GM12878 (cell line): ENCODE measurements around the gene SHQ1. TPM values are rescaled to one million over a fixed set of nuclear protein-coding genes. Genes with fewer than 3 reads are reported as not detected.

Experiments used
- ATAC-seq: fragments of 200-7000 bp; cut with Tn5 transposase; 3 replicates; pipeline ENCODE4 v1.9.1; 2020; ENCODE audit warnings: mild to moderate bottlenecking, moderate library complexity
- BruUV-seq: library from RNA; stranded (reverse); fragments of 400-500 nt; replicated peaks from 2 replicates; lab custom pipeline; 2021; lab: Mats Ljungman, UMichigan
- CTCF ChIA-PET: fragments of 300-600 bp; sonication (Branson Sonifier 250); formaldehyde crosslinking; extraction: SDS; loops from one replicate; lab custom pipeline; 2021; ENCODE audit warnings: inconsistent platforms; lab: Yijun Ruan, JAX
- POLR2A ChIA-PET: fragments of 350-600 bp; formaldehyde crosslinking; extraction: SDS; loops from one replicate; lab custom pipeline; 2021; ENCODE audit warnings: inconsistent platforms; lab: Charles Lee
- RAD21 ChIA-PET: fragments of 300-600 bp; sonication (Branson Sonifier 250); formaldehyde crosslinking; loops from one replicate; lab custom pipeline; 2023; ENCODE audit warnings: antibody characterized with exemption; ENCODE audit not compliant: unreplicated experiment; lab: Charles Lee
- SMC1A ChIA-PET: fragments of 300-600 bp; sonication (Branson Sonifier 250); formaldehyde crosslinking; loops from one replicate; lab custom pipeline; 2023; ENCODE audit not compliant: unreplicated experiment, uncharacterized antibody; lab: Charles Lee
- DNase-seq: peaks from one replicate; pipeline ENCODE4 v3.0.0-alpha.2; 2011; ENCODE audit warnings: low read depth, low spot score
- FAIRE-seq: peaks from 3 replicates; lab custom pipeline; 2011; peaks lifted over from hg19 to GRCh38; lab: Jason Lieb, UNC
- H2AFZ ChIP-seq: 2 replicates; pipeline ENCODE4 v1.6.0; 2011; ENCODE audit warnings: low read depth, low read length, control low read depth; ENCODE audit not compliant: control insufficient read depth
- H3K27ac ChIP-seq: 2 replicates; pipeline ENCODE4 v1.5.1; 2011; ENCODE audit warnings: control low read depth; ENCODE audit not compliant: control insufficient read depth, insufficient read depth
- H3K27me3 ChIP-seq, 2 experiments: replicated peaks in 1 of 2; 2 replicates each; pipeline versions ENCODE4 v1.6.0 to v1.6.1; 2011; ENCODE audit warnings: low read length in 1 of 2; ENCODE audit not compliant: control insufficient read depth in 2 of 2, insufficient read depth in 2 of 2
- H3K36me3 ChIP-seq, 2 experiments: 2 replicates each; pipeline ENCODE4 v1.5.1; 2011; ENCODE audit warnings: low read length in 1 of 2; ENCODE audit not compliant: control insufficient read depth in 2 of 2, insufficient read depth in 2 of 2
- H3K4me1 ChIP-seq: 2 replicates; pipeline ENCODE4 v1.6.1; 2011; ENCODE audit warnings: mild to moderate bottlenecking, low read length, moderate library complexity, mixed read lengths; ENCODE audit not compliant: control insufficient read depth, insufficient read depth
- H3K4me2 ChIP-seq: 2 replicates; pipeline ENCODE4 v1.6.0; 2011; ENCODE audit warnings: control low read depth; ENCODE audit not compliant: control insufficient read depth, insufficient read depth
- H3K4me3 ChIP-seq: fragments of 200-600 bp; sonication (generic); 2 replicates; pipeline ENCODE4 v1.5.1; 2016
- H3K79me2 ChIP-seq: 2 replicates; pipeline ENCODE4 v1.6.0; 2011; ENCODE audit warnings: low read length; ENCODE audit not compliant: control insufficient read depth, insufficient read depth
- H3K9ac ChIP-seq: 2 replicates; pipeline ENCODE4 v1.8.0; 2011; ENCODE audit warnings: low read length, control low read depth, mixed read lengths; ENCODE audit not compliant: control insufficient read depth, insufficient read depth
- H3K9me3 ChIP-seq: replicated peaks from 3 replicates; pipeline ENCODE4 v1.5.1; 2011; ENCODE audit warnings: mild to moderate bottlenecking, low read length; ENCODE audit not compliant: control insufficient read depth, insufficient read depth
- H4K20me1 ChIP-seq: 2 replicates; pipeline ENCODE4 v1.6.0; 2011; ENCODE audit not compliant: control insufficient read depth, insufficient read depth
- ASH2L ChIP-seq: fragments of 300-600, 200-600 bp; sonication (generic); IDR thresholded peaks from 2 replicates; pipeline ENCODE4 v1.6.1; 2017; ENCODE audit warnings: low read depth, mild to moderate bottlenecking, borderline replicate concordance
- BHLHE40 ChIP-seq, 2 experiments: fragments of 450-650 bp in 1 of 2; IDR thresholded peaks; 2 replicates each; pipeline ENCODE4 v1.6.1; 2011 to 2017; ENCODE audit warnings: low read depth in 2 of 2, borderline replicate concordance in 1 of 2, improper control_type of control experiment in 1 of 2, low read length in 1 of 2, mild to moderate bottlenecking in 1 of 2
- CHD4 ChIP-seq: fragments of 200-600 bp; sonication (generic); IDR thresholded peaks from 2 replicates; pipeline ENCODE4 v1.6.1; 2016; ENCODE audit warnings: mild to moderate bottlenecking
- ETV6 ChIP-seq, 2 experiments: fragments of 450-650 bp in 1 of 2; IDR thresholded peaks in 1 of 2; conservative IDR thresholded peaks in 1 of 2; 2 replicates each; pipeline ENCODE4 v1.6.1; 2014; ENCODE audit warnings: antibody characterized with exemption in 1 of 2, borderline replicate concordance in 1 of 2, low read depth in 1 of 2, mild to moderate bottlenecking in 1 of 2, moderate library complexity in 1 of 2
- HDGF ChIP-seq: fragments of 450-650 bp; IDR thresholded peaks from 2 replicates; pipeline ENCODE4 v1.6.1; 2016; ENCODE audit warnings: antibody characterized with exemption
- IKZF1 ChIP-seq: fragments of 450-650 bp; conservative IDR thresholded peaks from 2 replicates; pipeline ENCODE4 v1.6.1; 2017; ENCODE audit warnings: antibody characterized with exemption, mild to moderate bottlenecking
- JUNB ChIP-seq: IDR thresholded peaks from 2 replicates; pipeline ENCODE4 v1.6.1; 2016; ENCODE audit warnings: antibody characterized with exemption, mild to moderate bottlenecking
- JUND ChIP-seq: IDR thresholded peaks from 2 replicates; pipeline ENCODE4 v1.6.1; 2012; ENCODE audit warnings: low read depth, mild to moderate bottlenecking, low read length, improper control_type of control experiment, moderate library complexity
- NR2C2 ChIP-seq: IDR thresholded peaks from 2 replicates; pipeline ENCODE4 v1.6.1; 2011; ENCODE audit warnings: borderline replicate concordance, low read depth; ENCODE audit not compliant: control insufficient read depth, insufficient read length
- PAX5 ChIP-seq: IDR thresholded peaks from 2 replicates; pipeline ENCODE4 v1.6.1; 2011; ENCODE audit warnings: low read depth, low read length, borderline replicate concordance
- POU2F2 ChIP-seq: IDR thresholded peaks from 3 replicates; pipeline ENCODE4 v1.6.1; 2011; ENCODE audit warnings: low read depth, mild to moderate bottlenecking, low read length, borderline replicate concordance
- SUPT20H ChIP-seq: IDR thresholded peaks from 2 replicates; pipeline ENCODE4 v1.6.1; 2011; ENCODE audit warnings: low read depth, mild to moderate bottlenecking, low read length, moderate library complexity, borderline replicate concordance; ENCODE audit not compliant: control insufficient read depth
- ZZZ3 ChIP-seq: IDR thresholded peaks from 2 replicates; pipeline ENCODE4 v1.6.1; 2011; ENCODE audit warnings: low read depth; ENCODE audit not compliant: control insufficient read depth, insufficient read length
- WGBS: methylation state at CpG from one replicate; pipeline ENCODE4 v1.1.6; 2016; ENCODE audit warnings: low lambda C conversion rate; ENCODE audit not compliant: insufficient replicate concordance, insufficient coverage; ENCODE audit errors: missing lambda C conversion rate; 5-methylcytosine and 5-hydroxymethylcytosine counted together
- in situ Hi-C: fragments of 300-500 bp; cut with MboI; formaldehyde crosslinking; loops from 9 replicates; pipeline ENCODE4 v1.14.3; 2018; ENCODE audit warnings: mixed read lengths
- intact Hi-C: fragments of 100-400 bp; cut with micrococcal nuclease; formaldehyde crosslinking; loops from one replicate; pipeline ENCODE4 v1.14.2; 2022; ENCODE audit not compliant: unreplicated experiment
- polyA plus RNA-seq, 11 experiments: library from polyadenylated mRNA; depleted of rRNA in 4 of 11; unstranded in 6 of 11; stranded (reverse) in 5 of 11; fragments of >200 nt; fragmentation: Nextera tagmentation in 4 of 11; fragmentation: Illumina TruSeq in 1 of 11; extraction: Ambion mirVana in 4 of 11; extraction: Trizol in 1 of 11; gene quantifications; 1 replicate in 1 of 11; 2 replicates in 10 of 11; pipeline versions ENCODE4 v1.2.1 to v1.2.3, GENCODE V29; 2011 to 2016; ENCODE audit warnings: inconsistent platforms in 2 of 11, missing spikeins in 2 of 11, low read depth in 1 of 11
- total RNA-seq, 4 experiments: library from RNA; depleted of rRNA in 3 of 4; stranded (reverse); fragments of >200 nt in 3 of 4; fragmentation: Illumina TruSeq in 1 of 4; extraction: Trizol in 1 of 4; gene quantifications; 2 replicates each; pipeline versions ENCODE4 v1.2.1 to v1.2.3, GENCODE V29; 2013 to 2021
- TF ChIP-seq, protein P1 (sequence below): fragments of 450-650 bp; IDR thresholded peaks from 2 replicates; pipeline ENCODE4 v1.6.1; 2017; ENCODE audit warnings: mild to moderate bottlenecking, moderate library complexity
- TF ChIP-seq, protein P2 (sequence below): IDR thresholded peaks from 2 replicates; pipeline ENCODE4 v1.6.1; 2011; ENCODE audit warnings: low read depth, mild to moderate bottlenecking, low read length, moderate library complexity, borderline replicate concordance; ENCODE audit errors: extremely low read depth
- TF ChIP-seq, protein P3 (sequence below): fragments of 450-650 bp; IDR thresholded peaks from 2 replicates; pipeline ENCODE4 v1.6.1; 2017; ENCODE audit warnings: mild to moderate bottlenecking, moderate library complexity

The SHQ1 gene
- total and polyA plus RNA-seq, 10 of the 15 experiments (the other 5 are each of a cell fraction or from before 2014, with no cell fraction given), result 12.6 to 51.7 (median 24.5) TPM

DNA sequence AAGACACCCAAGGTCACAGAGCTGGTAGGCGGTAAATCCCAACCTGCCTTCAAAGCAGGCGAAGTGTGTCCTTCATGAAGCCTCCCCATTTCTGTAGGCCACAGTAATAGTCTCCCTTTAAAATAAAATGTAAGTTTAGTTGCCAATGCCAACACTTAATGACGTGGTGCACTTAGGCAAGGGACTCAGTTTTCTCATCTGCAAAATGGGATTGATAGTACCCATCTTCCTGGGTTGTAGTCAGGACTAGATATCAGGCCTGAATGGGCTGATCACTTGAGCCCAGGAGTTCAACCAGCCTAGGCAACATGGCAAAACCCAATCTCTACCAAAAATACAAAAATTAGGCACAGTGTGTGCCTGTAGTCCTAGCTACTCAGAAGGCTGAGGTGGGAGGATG, 114.6 kb downstream of the SHQ1 start:
- RAD21 ChIA-PET, result no interaction called here
- Histone ChIP-seq H4K20me1 (no peaks in the 10 kb centered on the region), H3K4me2 (no peak overlapping the region), H3K27ac (no peak overlapping the region), H3K27me3 (no peaks in the 10 kb centered on the region; a peak in 1 of 4 replicates), H3K4me1 (no peaks in the 10 kb centered on the region; the same call in 1 of the 2 replicates), H2AFZ (no peak overlapping the region), H3K36me3 (no peaks in the 10 kb centered on the region), H3K4me3 (no peak overlapping the region), H3K9ac (no peak overlapping the region), H3K79me2 (no peaks in the 10 kb centered on the region), H3K9me3 (peaks cover 3% of the 10 kb centered on the region; the same call in 1 of the 3 replicates)
- in situ Hi-C loops, result no loop called here
- CTCF ChIA-PET, result no interaction called here
- BruUV-seq, result no TSS peak
- 35% methylated on average over 3 of the region's 3 CpGs for WGBS
- SMC1A ChIA-PET, result interaction anchor here (0.6 kb wide), 1 partner anchor 507 kb away, joined by 3 read pairs; no protein-coding TSS in a partner anchor
- POLR2A ChIA-PET, result no interaction called here
- DNase-seq (no peak), ATAC-seq (no peak), FAIRE-seq (no peak)
- intact Hi-C loops, result no loop called here
- TF ChIP-seq PAX5, result no peak
- TF ChIP-seq, protein P1, sequence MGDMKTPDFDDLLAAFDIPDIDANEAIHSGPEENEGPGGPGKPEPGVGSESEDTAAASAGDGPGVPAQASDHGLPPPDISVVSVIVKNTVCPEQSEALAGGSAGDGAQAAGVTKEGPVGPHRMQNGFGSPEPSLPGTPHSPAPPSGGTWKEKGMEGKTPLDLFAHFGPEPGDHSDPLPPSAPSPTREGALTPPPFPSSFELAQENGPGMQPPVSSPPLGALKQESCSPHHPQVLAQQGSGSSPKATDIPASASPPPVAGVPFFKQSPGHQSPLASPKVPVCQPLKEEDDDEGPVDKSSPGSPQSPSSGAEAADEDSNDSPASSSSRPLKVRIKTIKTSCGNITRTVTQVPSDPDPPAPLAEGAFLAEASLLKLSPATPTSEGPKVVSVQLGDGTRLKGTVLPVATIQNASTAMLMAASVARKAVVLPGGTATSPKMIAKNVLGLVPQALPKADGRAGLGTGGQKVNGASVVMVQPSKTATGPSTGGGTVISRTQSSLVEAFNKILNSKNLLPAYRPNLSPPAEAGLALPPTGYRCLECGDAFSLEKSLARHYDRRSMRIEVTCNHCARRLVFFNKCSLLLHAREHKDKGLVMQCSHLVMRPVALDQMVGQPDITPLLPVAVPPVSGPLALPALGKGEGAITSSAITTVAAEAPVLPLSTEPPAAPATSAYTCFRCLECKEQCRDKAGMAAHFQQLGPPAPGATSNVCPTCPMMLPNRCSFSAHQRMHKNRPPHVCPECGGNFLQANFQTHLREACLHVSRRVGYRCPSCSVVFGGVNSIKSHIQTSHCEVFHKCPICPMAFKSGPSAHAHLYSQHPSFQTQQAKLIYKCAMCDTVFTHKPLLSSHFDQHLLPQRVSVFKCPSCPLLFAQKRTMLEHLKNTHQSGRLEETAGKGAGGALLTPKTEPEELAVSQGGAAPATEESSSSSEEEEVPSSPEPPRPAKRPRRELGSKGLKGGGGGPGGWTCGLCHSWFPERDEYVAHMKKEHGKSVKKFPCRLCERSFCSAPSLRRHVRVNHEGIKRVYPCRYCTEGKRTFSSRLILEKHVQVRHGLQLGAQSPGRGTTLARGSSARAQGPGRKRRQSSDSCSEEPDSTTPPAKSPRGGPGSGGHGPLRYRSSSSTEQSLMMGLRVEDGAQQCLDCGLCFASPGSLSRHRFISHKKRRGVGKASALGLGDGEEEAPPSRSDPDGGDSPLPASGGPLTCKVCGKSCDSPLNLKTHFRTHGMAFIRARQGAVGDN, result no peak
- no peak for TF ChIP-seq NR2C2
- TF ChIP-seq HDGF, result no peak
- no peak for TF ChIP-seq ASH2L
- no peak for TF ChIP-seq CHD4
- TF ChIP-seq, protein P2, sequence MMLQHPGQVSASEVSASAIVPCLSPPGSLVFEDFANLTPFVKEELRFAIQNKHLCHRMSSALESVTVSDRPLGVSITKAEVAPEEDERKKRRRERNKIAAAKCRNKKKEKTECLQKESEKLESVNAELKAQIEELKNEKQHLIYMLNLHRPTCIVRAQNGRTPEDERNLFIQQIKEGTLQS, result no peak
- TF ChIP-seq POU2F2, result no peak
- no peak for TF ChIP-seq BHLHE40 (IDR thresholded peaks at IDR 0.05; ENCODE audit: borderline replicate concordance in 1 of 2, low read depth in 2 of 2, low read length in 1 of 2)
- no peak for TF ChIP-seq IKZF1
- no peak for TF ChIP-seq JUNB
- TF ChIP-seq JUND, result no peak
- TF ChIP-seq SUPT20H, result no peak
- TF ChIP-seq ETV6 (conservative IDR thresholded peaks at IDR 0.05 in 1 of 2, IDR thresholded peaks at IDR 0.05 in 1 of 2; ENCODE audit: borderline replicate concordance in 1 of 2, low read depth in 1 of 2), result no peak
- TF ChIP-seq, protein P3, sequence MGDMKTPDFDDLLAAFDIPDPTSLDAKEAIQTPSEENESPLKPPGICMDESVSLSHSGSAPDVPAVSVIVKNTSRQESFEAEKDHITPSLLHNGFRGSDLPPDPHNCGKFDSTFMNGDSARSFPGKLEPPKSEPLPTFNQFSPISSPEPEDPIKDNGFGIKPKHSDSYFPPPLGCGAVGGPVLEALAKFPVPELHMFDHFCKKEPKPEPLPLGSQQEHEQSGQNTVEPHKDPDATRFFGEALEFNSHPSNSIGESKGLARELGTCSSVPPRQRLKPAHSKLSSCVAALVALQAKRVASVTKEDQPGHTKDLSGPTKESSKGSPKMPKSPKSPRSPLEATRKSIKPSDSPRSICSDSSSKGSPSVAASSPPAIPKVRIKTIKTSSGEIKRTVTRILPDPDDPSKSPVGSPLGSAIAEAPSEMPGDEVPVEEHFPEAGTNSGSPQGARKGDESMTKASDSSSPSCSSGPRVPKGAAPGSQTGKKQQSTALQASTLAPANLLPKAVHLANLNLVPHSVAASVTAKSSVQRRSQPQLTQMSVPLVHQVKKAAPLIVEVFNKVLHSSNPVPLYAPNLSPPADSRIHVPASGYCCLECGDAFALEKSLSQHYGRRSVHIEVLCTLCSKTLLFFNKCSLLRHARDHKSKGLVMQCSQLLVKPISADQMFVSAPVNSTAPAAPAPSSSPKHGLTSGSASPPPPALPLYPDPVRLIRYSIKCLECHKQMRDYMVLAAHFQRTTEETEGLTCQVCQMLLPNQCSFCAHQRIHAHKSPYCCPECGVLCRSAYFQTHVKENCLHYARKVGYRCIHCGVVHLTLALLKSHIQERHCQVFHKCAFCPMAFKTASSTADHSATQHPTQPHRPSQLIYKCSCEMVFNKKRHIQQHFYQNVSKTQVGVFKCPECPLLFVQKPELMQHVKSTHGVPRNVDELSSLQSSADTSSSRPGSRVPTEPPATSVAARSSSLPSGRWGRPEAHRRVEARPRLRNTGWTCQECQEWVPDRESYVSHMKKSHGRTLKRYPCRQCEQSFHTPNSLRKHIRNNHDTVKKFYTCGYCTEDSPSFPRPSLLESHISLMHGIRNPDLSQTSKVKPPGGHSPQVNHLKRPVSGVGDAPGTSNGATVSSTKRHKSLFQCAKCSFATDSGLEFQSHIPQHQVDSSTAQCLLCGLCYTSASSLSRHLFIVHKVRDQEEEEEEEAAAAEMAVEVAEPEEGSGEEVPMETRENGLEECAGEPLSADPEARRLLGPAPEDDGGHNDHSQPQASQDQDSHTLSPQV, result no peak
- no peak for TF ChIP-seq ZZZ3
